ENCODE measurements around the gene COX20. TPM values are rescaled to one million over a fixed set of nuclear protein-coding genes. Genes with fewer than 3 reads are reported as not detected.

Gene COX20
- total RNA-seq, 2 experiments from 2014 or later = 14.5 to 16.8 TPM

DNA sequence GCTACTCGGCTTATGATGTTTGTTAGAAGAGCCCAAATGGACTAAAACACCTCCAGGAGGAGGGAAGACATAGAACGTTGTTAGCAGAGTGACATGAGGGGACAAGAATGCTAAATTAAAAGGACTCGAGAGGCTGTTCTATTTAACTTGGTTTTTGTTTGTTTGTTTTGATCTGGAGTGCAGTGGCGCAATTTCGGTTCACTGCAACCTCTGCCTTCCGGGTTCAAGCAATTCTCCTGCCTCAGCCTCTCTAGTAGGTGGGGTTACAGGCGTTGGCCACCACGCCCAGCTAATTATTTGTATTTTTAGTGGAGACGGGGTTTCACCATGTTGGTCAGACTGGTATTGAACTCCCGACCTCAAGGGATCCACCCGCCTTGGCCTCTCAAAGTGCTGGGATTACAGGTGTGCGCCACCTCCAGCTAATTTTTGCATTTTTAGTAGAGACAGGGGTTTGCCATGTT lies 33.9 kb downstream of the COX20 start:
- ChIA-PET CTCF (no interaction called here), POLR2A (interaction anchor here (1.0 to 2.0 kb wide), 3 partner anchors 35 to 102 kb away, joined by 3 to 9 read pairs (median 6); a partner anchor contains a TSS)
- no peak for ATAC-seq (ENCODE audit: poor library complexity)
- TF ChIP-seq, protein P1, sequence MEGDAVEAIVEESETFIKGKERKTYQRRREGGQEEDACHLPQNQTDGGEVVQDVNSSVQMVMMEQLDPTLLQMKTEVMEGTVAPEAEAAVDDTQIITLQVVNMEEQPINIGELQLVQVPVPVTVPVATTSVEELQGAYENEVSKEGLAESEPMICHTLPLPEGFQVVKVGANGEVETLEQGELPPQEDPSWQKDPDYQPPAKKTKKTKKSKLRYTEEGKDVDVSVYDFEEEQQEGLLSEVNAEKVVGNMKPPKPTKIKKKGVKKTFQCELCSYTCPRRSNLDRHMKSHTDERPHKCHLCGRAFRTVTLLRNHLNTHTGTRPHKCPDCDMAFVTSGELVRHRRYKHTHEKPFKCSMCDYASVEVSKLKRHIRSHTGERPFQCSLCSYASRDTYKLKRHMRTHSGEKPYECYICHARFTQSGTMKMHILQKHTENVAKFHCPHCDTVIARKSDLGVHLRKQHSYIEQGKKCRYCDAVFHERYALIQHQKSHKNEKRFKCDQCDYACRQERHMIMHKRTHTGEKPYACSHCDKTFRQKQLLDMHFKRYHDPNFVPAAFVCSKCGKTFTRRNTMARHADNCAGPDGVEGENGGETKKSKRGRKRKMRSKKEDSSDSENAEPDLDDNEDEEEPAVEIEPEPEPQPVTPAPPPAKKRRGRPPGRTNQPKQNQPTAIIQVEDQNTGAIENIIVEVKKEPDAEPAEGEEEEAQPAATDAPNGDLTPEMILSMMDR (IDR thresholded peaks at IDR 0.05) = no peak
- H3K4me1 ChIP-seq (ENCODE audit: insufficient read depth, low read length) = peaks cover 9% of the 10 kb centered on the region
- no peak overlapping the region for H3K27ac ChIP-seq (ENCODE audit: low read depth in 1 of 2, low read length in 2 of 2)
- Mint-ChIP-seq H3K27me3 (no peaks in the 10 kb centered on the region), H3K4me3 (no peak overlapping the region), H3K9me3 (no peaks in the 10 kb centered on the region), H3K36me3 (ENCODE audit: low read depth) (peaks cover 7% of the 10 kb centered on the region), H3K27ac (no peak overlapping the region), H3K4me1 (ENCODE audit: low read depth) (peaks cover 20% of the 10 kb centered on the region)
- intact Hi-C loops (cut with DNase I, micrococcal nuclease) = loop anchor here in 1 of 2 experiments (10.0 kb wide), 1 partner anchor 415 kb away; the partner anchor contains the start of gene ADSS2
- H3K36me3 ChIP-seq (ENCODE audit: insufficient read depth, low read length) = no peaks in the 10 kb centered on the region
- no peaks in the 10 kb centered on the region for H3K27me3 ChIP-seq (ENCODE audit: control insufficient read depth in 1 of 2, insufficient read depth in 2 of 2, low read length in 2 of 2)
- no peak for DNase-seq
- H3K9me3 ChIP-seq (ENCODE audit: control insufficient read depth in 1 of 2, insufficient read depth in 1 of 2, low read length in 2 of 2) = no peaks in the 10 kb centered on the region
- H3K4me3 ChIP-seq (ENCODE audit: low read length) = no peak overlapping the region

DNA sequence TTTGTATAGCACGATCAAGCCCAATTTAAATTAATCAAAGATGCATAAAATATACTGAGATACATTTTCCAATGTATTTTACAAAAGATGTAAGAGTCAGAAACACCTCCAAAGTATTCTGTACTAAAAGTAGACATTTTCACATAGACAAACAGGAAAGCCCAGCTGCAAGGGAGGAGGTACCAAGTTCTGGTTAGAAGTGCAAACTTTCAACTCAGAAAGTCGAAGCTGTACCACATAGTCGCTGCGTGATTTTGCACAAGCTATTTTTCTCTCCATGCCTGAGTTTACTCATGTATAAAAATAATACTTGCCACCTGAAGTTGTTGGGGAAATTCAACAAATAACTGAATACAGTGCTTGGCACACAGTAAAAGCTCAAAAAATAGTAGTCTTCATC lies 34.5 kb downstream of the COX20 start:
- intact Hi-C loops (cut with DNase I, micrococcal nuclease) = loop anchor here in 1 of 2 experiments (10.0 kb wide), 1 partner anchor 415 kb away; the partner anchor contains the start of gene ADSS2
- no peak overlapping the region for H3K27ac Mint-ChIP-seq
- ChIA-PET CTCF (no interaction called here), POLR2A (interaction anchor here (1.0 to 2.0 kb wide), 3 partner anchors 35 to 101 kb away, joined by 3 to 9 read pairs (median 6); a partner anchor contains a TSS)
- H3K9me3 Mint-ChIP-seq = no peaks in the 10 kb centered on the region
- Histone ChIP-seq H3K4me1 (ENCODE audit: insufficient read depth, low read length) (peaks cover 7% of the 10 kb centered on the region), H3K4me3 (ENCODE audit: low read length) (no peak overlapping the region), H3K27ac (ENCODE audit: low read depth in 1 of 2, low read length in 2 of 2) (no peak overlapping the region), H3K9me3 (ENCODE audit: control insufficient read depth in 1 of 2, insufficient read depth in 1 of 2, low read length in 2 of 2) (no peaks in the 10 kb centered on the region), H3K36me3 (ENCODE audit: insufficient read depth, low read length) (no peaks in the 10 kb centered on the region), H3K27me3 (ENCODE audit: control insufficient read depth in 1 of 2, insufficient read depth in 2 of 2, low read length in 2 of 2) (no peaks in the 10 kb centered on the region)
- H3K36me3 Mint-ChIP-seq (ENCODE audit: low read depth) = peaks cover 2% of the 10 kb centered on the region
- DNase-seq (no peak), ATAC-seq (ENCODE audit: poor library complexity) (no peak)
- no peak overlapping the region for H3K4me3 Mint-ChIP-seq
- peaks cover 18% of the 10 kb centered on the region for H3K4me1 Mint-ChIP-seq (ENCODE audit: low read depth)
- TF ChIP-seq, protein P1 (IDR thresholded peaks at IDR 0.05) = no peak
- no peaks in the 10 kb centered on the region for H3K27me3 Mint-ChIP-seq

DNA sequence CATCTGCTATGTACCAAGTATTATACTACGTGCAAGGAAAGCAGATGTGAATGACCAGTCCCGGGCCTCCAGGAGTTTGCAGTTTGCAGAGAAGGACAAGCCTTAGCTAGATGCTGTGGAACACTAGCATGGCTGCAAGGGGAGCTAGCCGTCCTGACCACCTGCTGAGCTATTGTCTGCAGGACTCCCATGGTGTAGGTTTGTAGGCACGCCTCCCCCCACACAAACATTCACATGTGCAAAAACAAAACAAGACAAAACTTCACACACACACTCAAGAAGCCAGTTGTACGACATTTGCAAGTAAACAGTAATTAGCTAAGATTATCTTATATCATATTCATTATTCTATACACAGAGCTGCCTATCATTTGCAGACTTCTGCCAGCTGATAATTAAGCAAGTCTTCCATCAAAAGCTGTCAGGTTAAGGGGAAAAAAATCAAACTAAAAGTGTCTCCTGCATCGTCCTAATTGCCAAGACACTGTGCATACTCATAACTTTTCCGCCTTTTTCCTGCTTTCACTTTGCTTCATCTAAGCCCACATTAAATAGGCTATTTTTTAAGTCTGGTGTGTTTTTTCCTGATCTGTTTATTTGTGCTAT lies 39.6 kb downstream of the COX20 start:
- Histone ChIP-seq H3K4me1 (ENCODE audit: insufficient read depth, low read length) (no peaks in the 10 kb centered on the region), H3K9me3 (ENCODE audit: control insufficient read depth in 1 of 2, insufficient read depth in 1 of 2, low read length in 2 of 2) (no peaks in the 10 kb centered on the region), H3K27me3 (ENCODE audit: control insufficient read depth in 1 of 2, insufficient read depth in 2 of 2, low read length in 2 of 2) (no peaks in the 10 kb centered on the region), H3K36me3 (ENCODE audit: insufficient read depth, low read length) (no peaks in the 10 kb centered on the region), H3K27ac (ENCODE audit: low read depth in 1 of 2, low read length in 2 of 2) (no peak overlapping the region), H3K4me3 (ENCODE audit: low read length) (no peak overlapping the region)
- Mint-ChIP-seq H3K4me3 (no peak overlapping the region), H3K27ac (no peak overlapping the region), H3K4me1 (ENCODE audit: low read depth) (no peaks in the 10 kb centered on the region), H3K27me3 (no peaks in the 10 kb centered on the region), H3K36me3 (ENCODE audit: low read depth) (no peaks in the 10 kb centered on the region), H3K9me3 (no peaks in the 10 kb centered on the region)
- DNase-seq (no peak), ATAC-seq (ENCODE audit: poor library complexity) (no peak)
- intact Hi-C loops (cut with DNase I, micrococcal nuclease) = no loop called here
- ChIA-PET POLR2A (interaction anchor here (2.2 kb wide), 1 partner anchor 10 kb away, joined by 8 read pairs; the partner anchor contains the start of gene HNRNPU), CTCF (no interaction called here)
- TF ChIP-seq, protein P1 (IDR thresholded peaks at IDR 0.05) = no peak
